ENCODE measurements around the gene KCNJ9.
"Not testable (repeated sequence)": the region's sequence is repeated elsewhere in the genome, so short reads cannot be mapped to it uniquely, and the experiment has no call there.

KCNJ9 gene

DNA sequence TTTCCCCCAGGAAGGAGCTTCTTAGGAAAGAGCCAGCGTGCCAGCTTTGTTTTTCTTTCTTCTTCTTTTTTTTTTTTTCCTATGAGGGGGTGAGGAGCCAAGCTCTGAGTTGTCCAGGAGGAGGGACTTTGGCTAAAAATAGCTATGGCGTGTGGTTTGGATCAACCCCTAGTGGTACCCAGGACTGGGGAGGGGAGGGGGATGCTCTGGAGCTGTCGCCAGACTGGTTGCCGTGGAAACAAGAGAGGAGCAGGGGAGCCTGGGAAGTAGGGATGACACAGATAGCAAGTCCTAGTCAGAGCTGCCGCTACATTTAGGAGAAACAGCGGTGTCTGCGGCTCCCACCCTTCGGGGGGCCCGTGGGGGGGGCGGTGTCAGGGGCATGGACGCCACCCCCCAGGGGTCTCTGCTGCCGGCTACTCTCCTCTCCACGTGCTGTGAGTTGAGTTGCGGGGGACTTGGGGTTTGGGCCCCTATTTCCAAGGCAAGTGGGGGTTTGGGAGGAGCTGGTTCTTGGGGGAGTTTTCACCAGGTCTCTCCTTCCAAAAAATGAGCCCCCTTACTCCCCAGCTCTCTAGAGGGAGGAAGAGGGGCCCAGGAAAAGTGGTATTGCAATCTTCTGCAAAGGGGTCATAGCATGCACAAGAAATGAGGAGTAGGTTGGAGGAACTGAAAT is at the start of gene KCNJ9:
Gene KCNJ9 (plus strand): TSS at position 278 of the 676 bp plus-strand sequence. CDS start 2,493 bp downstream, outside the sequence.
- no peak for DNase-seq

DNA sequence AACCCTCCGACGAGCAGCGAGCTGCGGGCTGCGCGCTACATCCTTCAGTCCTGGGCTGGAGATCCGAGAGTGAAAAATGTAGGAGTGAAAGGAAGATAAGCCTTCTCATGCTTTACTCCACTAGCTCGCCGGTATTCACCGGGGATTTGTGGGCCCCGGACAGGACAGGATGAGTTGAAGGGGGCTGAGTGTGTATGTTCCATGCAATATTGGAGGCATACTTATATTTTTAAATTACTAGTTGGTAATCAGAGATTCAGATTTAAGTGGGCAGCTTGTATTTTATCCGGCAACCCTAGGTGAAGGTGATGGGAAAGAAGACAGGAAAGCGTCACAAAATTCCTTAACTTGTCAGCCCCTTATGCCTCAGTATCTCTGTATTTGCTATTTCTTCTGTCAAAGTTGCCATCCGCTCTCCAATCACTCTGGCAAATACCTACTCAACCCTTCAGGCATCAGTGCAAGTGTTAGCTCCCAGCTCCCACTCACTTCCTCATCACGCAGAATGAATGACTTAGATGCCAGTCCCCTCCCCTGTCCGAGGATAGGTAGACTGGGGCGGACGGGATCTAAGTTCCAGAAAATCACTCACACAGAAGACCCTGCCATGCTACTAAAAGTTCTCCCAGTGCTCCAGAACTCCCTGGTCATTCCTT is 49.0 kb upstream of the KCNJ9 start:
- DNase-seq = no peak

DNA sequence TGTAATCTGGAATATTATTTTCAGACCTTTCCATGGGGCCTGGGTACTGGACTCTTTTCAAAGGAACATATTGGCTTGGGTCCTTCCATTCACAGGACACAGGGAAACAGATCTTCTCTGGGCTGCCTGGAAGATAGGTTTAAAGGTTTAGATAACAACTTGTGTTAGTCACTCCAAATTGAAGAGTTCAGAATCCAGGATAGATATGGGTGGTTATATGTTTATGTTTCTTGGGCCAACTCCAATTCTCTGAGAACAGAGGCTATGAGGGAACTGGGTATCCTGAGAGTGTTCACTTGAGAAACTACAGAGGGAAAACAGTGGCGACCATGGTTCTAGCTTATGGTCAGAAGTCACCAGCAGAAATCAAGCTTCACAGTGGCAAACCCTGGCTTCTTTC is 40.9 kb upstream of the KCNJ9 start:
- DNase-seq = no peak

DNA sequence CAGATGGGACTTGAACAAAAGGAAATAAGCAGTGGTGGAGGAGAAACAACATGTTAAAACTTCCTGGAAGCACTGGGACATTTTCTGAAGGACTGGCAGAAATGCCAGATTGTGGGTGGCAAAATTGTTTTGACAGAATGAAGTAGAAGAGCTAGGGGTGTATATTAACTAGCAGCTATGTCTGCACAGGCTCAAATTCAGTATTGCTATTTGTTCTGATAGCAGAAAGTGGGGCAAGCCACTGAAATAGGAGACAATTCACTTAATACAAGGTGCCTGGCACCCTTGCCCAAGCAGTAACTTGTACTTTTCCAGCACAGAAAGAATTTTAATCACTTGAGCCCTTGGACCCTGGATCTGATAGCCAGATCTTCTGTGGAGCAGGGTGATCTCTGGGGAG is 37.8 kb upstream of the KCNJ9 start:
- no peak for DNase-seq

DNA sequence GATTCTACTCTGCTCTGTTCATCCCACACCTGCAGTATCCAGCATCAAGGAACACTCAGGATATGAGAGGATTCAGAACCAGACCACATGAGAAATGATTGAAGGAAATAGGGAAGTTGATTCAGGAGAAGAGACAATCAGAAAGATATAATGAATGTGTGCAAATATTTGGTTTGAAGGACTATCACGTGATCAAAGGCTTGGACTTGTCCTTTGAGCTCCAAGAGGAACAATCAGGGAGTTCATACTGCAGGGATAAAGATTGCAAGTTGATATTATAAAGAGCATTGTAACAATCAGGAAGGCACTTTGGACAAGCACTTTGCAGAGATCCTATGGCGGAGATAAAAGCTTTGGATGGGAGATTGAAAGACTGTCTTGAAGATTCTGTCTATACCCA is 35.7 kb upstream of the KCNJ9 start:
- DNase-seq = no peak

DNA sequence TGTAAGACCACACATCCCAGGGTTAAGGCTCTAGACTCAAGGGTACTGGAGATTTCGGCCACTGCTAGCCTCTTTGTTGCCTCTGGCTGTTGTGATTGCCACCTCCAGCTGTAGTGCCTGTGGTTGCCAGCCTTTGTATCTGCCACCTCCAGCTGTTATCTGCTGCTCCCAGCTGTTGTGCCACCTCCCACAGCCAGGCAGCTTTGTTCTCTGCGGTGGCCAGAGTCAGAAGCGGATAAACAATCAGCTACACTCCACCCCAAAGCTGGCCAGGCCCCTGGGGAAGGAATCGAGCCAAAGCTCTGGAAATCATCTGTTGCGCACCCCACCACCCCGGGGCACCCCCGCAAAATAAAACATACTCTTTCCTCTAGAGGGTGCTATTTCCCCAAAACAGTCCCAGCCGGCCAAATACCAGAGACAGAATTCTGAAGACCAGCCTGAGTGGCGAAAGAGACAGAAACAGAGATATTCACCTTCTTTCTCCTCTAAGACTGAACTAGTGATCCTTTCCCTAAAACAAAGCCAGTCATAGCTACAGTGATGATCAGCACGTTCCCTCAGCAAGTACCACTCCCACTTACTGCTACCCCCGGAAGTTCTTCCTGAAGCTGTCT is 34.7 kb upstream of the KCNJ9 start:
- peak; percentile 65 for DNase-seq

DNA sequence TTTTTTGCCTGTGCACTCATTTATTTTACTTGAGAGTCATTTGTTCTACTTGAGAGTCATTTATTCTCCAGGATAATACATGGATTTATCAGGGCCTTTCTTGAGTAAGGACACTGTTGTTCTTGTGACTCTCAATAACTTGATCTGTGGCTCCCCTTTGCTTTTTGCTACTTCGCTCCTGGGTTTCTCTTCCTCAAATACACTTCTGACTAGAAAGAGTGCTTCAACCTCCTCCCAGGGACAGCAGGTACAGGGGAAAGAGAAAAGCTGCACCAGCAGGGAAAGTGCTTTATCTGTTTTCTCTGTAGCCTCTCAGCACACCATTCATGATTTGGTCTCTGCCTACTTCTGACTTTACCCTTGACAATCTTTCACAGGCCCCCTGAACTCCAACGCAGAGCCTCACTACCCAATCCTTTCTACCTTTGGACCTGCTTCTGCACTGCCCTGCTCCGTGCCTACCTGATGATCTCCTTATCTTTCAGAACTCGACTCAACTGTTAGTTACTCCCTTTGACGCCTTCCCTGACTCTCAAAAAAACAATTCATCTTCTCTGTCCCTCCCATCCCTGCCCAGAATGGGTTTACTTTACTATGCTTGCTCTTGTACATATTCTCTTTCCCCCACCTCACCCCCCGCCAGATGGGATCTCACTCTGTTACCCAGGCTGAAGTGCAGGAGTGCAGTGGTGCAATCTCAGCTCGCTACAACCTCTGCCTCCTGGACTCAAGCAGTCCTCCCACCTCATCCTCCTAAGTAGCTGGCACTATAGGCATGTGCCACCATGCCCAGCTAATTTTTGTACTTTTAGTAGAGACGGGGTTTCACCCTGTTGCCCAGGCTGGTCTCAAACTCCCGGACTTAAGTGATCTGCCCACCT is 34.0 kb upstream of the KCNJ9 start:
- no peak for DNase-seq

DNA sequence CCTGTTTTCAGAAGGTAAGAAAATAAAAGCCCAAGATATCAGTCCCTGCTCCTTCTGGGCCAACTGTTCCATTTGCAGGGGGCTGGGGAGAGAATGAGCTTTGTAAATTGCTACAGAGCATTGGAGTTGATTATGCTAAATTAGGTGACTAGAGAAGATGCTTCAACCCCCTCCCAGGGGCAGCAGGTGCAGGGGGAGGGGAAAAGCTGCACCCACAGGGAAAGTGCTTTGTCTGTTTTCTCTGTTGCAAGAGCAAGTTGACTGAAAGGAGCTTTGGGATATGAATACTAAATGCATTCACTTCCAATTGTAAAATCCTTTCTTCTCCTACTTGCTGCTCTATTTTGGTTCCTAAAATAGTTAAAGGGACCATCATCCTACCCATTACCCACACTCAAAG is 33.0 kb upstream of the KCNJ9 start:
- no peak for DNase-seq

DNA sequence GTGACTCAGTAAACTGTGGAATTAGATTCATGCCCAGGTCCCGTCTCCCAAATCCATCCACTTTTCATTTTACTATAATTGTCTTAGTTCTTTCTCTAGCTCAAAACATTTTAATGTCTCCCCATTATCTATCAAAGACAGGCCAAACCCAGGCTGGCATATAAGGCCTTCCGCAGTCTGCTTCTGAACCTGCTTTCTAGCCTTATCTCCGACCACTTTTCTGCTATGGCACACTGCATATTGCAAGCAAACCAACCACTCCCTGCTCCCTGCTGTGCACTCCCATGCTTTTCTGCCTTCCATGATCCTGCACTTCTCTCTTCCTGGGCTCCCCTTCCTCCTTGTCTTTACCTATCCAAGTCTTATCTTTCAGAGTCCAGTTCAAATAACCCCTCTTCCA is 32.2 kb upstream of the KCNJ9 start:
- DNase-seq = no peak

DNA sequence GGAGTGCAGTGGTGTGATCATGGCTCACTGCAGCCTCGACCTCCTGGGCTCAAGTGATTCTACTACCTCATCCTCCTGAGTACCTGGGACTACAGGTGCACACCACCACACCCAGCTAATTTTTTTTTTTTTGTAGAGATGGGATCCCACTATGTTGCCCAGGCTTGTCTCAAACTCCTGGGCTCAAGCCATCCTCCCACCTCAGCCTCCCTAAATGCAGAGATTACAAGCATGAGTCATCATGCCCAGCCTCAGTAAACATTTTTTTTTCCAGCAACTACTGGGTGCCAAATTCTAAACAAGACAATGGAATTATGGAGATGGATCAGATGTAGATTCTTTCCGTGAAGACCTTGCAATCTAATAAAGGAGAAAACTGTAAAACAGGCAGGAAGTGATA is 31.2 kb upstream of the KCNJ9 start:
- not testable (repeated sequence) for DNase-seq

DNA sequence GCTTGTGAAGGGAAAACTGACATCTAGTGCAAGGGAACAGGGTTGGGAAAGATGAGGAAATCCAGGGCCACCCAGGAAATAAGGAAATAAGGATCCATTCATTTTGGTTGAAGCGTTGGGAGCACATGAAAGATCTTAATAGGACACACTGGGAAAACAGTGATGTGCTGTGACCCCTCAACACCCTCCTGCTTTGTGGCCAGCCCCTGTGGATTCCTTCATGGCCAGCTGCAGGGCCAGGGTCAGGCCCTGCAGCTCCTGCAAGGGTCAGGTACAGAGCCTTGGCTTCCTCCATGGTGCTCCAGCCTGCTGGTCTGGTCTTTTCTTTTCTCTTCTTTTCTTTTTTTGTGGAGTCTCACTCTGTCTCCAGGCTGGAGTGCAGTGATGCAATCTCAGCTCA is 30.7 kb upstream of the KCNJ9 start:
- DNase-seq = no peak

DNA sequence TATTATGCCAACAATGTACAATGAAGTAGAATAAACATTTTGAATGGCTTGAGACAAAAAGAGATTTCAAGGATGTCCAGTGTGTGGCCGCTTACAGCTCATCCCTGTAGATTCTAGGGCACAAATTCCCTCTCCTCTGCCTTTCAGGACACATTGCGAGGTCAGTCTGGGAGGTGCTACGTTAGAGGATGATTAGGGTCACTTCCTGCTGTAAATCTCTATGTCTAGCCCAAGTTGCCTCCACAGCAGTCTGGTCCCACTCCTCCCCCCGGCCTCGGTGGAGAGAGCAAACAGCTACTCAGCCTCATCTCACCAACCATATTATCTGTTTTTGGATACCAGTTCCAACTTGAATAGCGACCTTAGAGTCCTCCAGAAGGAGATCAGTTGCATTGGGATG is 28.4 kb upstream of the KCNJ9 start:
- DNase-seq = no peak

DNA sequence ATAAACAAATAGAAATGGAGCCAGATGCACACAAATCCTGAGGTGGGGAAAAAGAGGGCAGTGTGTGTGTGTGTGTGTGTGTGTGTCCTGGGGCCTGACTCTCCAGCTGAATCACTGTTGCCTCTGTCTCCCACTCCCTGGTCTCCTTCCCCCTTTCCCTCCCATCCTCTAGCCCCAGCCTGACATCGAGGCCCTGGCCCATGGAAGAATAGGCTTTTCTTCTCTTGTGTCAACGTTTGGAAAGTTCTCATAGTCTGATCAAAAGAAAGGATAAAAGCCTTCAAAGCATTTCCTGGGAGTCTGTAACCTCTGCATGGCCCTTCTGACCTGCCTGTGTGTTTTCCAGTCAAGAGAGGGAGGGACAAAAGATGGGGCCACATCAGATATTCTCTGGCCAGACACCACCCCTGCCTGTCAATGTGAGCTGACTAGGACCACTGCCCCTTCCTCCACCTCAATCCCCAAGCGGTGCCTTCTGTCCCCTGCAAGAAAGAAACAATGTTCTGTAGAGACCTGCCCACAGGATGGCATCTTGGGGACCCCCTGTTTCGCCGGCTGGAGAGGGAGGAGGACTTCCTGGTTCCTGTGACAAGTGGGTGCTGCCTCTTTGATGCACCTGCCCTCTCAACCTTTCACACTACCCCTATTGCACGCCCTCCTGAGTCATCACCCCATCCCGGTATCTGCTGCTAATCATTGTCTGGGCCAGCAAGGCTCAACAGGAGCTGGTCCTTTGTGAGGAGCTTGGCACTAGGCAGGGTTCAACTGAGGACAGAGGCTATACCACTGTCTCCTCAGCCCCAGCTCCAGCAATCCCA is 27.6 kb upstream of the KCNJ9 start:
- peak; percentile 21 for DNase-seq

DNA sequence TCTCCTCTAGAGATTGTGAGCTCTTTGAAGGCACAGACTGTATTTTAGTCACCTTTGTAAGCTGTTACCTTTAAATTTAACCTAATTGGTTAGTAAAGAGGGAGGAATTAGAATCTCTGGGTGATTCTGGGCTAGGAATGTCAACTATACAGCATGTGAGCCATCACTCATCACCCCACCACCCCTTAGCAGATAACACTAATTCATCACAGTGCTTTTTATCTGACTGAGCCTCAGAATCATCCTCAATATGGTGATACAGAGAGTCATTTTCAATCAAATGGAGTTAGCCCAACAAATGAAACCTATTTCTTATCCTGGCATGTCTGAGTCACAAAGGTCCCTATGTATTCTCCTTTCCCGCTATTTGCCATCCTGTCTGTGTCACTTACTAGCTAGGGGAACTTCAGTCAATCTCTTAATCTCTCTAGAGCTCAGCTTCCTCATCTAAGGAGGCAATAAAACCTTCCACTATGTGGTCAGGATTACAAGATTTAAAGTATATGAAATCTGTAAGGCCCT is 24.6 kb upstream of the KCNJ9 start:
- no peak for DNase-seq

DNA sequence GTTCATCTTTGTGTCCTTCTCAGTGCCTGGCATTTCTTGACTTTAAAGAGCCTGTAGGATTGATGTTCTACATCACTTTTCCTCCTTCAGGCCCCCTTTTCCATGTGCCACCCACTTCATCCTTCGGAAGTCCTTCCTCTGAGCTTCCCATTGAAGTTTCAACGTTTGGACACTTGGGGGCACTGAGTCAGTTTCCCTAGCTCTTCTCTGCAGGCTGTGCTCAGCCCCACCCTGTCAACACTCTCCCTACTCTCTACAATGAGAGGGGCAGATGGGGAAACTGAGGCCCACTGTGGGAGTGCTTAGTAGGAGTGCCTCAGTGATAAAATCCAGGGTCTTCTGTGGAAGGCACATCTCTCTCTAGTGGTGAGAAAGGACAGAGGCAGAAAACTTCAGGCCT is 23.3 kb upstream of the KCNJ9 start:
- DNase-seq = no peak

DNA sequence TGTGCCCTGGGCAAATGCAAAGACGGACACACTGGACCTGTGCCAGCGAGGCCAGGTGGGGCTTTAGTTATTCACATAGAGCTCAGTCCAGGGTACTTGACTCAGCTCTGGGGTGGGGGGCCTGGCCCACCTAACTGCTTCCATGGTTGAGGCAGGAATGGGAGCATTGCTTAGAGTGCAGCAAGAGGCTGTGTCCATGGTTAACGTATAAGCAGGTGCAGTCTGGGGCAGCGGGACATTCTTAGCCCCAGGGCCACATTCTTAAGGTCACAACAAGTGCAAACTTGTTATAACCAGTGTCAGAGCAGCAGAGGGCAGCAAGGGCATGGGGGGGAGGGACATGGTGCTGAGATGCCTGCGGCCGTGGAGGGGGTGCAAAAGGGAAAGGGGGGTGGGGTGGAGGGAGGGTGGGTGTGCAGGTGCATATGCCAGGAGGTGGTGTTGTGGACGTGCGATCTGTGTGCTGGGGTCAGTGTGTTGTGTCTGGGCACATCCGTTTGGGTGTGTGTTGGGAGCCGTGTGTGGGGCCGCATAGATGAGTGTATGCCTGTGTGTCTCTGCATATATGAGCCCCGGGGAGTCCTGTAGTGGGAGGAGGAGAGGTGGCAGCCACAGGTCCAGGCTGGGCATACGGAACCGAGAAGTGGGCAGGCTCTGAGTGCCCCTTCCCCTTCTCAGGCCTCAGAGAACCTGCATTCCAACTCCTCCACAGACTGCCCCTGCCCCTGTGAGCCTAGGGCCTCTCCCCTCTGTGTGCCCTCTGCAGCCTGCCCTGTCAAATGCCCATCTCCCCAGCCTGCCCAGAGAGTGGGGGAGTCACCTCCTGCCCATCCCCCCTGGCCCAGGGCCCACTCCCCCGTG is 19.7 kb upstream of the KCNJ9 start:
- DNase-seq = peak; percentile 42

DNA sequence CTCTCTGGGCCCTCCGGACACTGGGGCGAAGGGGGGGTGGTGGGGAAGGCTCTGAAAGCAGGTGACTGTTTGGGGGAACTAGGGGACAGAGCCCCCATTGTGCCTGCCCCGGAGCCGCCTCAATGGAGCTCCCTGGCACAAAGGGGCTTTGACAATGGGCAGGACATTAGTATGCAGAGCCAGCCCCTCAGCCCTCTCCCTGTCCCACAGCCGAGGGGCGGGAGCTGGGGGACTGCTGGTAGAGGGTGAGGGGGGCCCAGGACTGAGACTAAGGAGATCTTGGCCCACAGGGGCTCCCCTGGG is 19.2 kb upstream of the KCNJ9 start:
- no peak for DNase-seq

DNA sequence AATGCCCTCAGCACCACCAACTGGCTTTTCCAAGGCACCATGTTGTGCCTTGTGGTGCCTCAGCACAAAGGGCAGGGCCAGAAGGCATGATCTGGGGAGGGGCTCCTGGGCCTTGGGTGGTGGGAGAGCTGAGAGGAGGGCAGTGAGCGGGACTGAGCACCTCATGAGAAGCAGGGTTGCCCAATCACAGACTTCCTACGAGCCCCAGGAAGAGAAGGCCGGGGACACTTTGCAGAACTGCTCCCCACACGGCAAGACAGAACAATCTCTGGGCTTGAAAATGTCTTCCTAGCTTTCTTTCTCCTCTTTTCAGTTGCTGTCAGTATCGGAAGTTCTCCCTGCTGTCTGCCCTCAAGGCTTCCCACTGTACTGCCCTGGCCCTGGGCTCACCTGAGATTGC is 18.2 kb upstream of the KCNJ9 start:
- no peak for DNase-seq

DNA sequence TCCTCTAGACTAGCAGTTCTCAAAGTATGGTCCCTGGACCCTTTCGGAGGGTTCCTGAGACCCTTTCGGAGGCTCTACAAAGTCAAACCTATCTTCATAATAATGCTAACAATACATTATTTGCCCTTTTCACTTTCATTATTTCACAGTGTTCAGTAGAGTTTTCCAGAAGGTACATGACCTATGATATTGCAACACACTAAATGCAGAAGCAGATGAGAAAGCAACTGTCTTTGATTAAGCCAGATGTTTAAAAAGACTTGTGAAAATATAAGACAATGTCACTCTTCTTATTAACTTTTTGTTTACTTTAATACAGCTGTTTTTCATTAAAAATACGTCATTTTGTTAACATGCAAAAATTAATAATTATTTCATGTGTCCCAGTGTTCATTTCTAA is 17.2 kb upstream of the KCNJ9 start:
- no peak for DNase-seq

DNA sequence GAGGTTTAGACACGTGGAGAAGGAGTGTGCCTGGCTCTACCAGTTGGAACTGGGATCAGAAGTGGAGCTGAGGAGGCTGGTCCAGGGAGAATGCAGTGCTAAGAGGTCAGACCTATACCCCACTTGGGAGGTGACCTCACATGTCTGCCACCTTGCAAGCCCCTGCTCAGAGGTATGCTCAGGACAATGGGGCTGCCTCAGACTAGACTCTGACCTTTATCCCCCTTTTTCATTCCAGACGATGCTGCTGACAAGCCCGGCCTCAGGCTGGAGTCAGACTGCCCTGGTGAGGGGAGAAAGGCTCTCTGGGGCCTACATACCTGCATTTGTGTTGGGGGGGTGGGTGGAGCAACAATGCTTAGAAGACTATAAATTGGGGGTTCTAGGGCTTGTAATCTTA is 16.6 kb upstream of the KCNJ9 start:
- no peak for DNase-seq

Data from activated effector memory CD4-positive, alpha-beta T cell treated with anti-CD3 and anti-CD28 coated beads, Interleukin-2, amount 50 U/mL, for 16 hours (primary cell).